HCT116 (cell line): ENCODE results near the gene PRPS1. TPM values are rescaled to one million over a fixed set of nuclear protein-coding genes. Genes with fewer than 3 reads are reported as not detected.

ENCODE experiments used
- ATAC-seq: fragments of 200-7000 bp; cut with Tn5 transposase; 2 replicates; pipeline ENCODE4 v1.9.1; 2020; ENCODE audit warnings: mild to moderate bottlenecking, moderate library complexity
- BruUV-seq: library from RNA; stranded (reverse); fragments of 400-500 nt; replicated peaks from 2 replicates; lab custom pipeline; 2021; lab: Mats Ljungman, UMichigan
- CTCF ChIA-PET: fragments of 300-600 bp; sonication (Branson Sonifier 250); formaldehyde crosslinking; loops from one replicate; lab custom pipeline; 2021; ENCODE audit warnings: antibody characterized with exemption; lab: Charles Lee
- POLR2A ChIA-PET: fragments of 300-600, 350-600 bp; sonication (Branson Sonifier 250); formaldehyde crosslinking; loops from one replicate; lab custom pipeline; 2021; ENCODE audit warnings: antibody characterized with exemption; lab: Charles Lee
- RAD21 ChIA-PET, 2 experiments: fragments of 300-600 bp; sonication (Branson Sonifier 250); formaldehyde crosslinking; loops; one replicate each; lab custom pipeline; 2023; ENCODE audit warnings: low total read pairs in 2 of 2; ENCODE audit not compliant: uncharacterized antibody in 2 of 2, unreplicated experiment in 2 of 2, low non-redundant PET in 1 of 2; lab: Charles Lee
- DNase-seq: peaks from one replicate; pipeline ENCODE4 v3.0.0-alpha.2; 2010; ENCODE audit warnings: low read depth, low spot score
- H2AFZ ChIP-seq: fragments of 200-600 bp; shearing (Covaris generic), sonication (generic); 2 replicates; pipeline ENCODE4 v1.6.1; 2017; ENCODE audit warnings: low read depth, mixed run types, mixed read lengths, antibody characterized with exemption, low read length; ENCODE audit not compliant: poor library complexity, severe bottlenecking
- H3K27ac ChIP-seq: 2 replicates; pipeline ENCODE4 v1.5.1; 2012; ENCODE audit warnings: low read depth, low read length
- H3K27me3 ChIP-seq: fragments of 200-600 bp; sonication (generic); 2 replicates; pipeline ENCODE4 v1.6.1; 2016; ENCODE audit warnings: mixed run types, low read length, mixed read lengths; ENCODE audit not compliant: insufficient read depth
- H3K36me3 ChIP-seq, 2 experiments: fragments of 200-500 bp in 1 of 2; fragments of 200-600 bp in 1 of 2; sonication (Bioruptor generic) in 1 of 2; sonication (generic) in 1 of 2; 2 replicates each; pipeline versions ENCODE4 v1.5.1 to v1.6.1; 2014 to 2016; ENCODE audit warnings: low read length in 2 of 2, inconsistent platforms in 1 of 2, mixed read lengths in 1 of 2, mixed run types in 1 of 2; ENCODE audit not compliant: insufficient read depth in 2 of 2, control insufficient read depth in 1 of 2
- H3K4me1 ChIP-seq, 2 experiments: fragments of 200-600 bp in 1 of 2; sonication (generic) in 1 of 2; 2 replicates each; pipeline versions ENCODE4 v1.5.1 to v1.6.1; 2012 to 2017; ENCODE audit warnings: low read length in 2 of 2, inconsistent platforms in 1 of 2, mild to moderate bottlenecking in 1 of 2, mixed read lengths in 1 of 2, mixed run types in 1 of 2, moderate library complexity in 1 of 2; ENCODE audit not compliant: insufficient read depth in 2 of 2, control insufficient read depth in 1 of 2
- H3K4me2 ChIP-seq: fragments of 200-600 bp; sonication (generic); 2 replicates; pipeline ENCODE4 v1.6.1; 2017; ENCODE audit warnings: mixed run types, low read length, mixed read lengths
- H3K4me3 ChIP-seq, 2 experiments: fragments of 200-600 bp in 1 of 2; sonication (generic) in 1 of 2; replicated peaks in 1 of 2; 2 replicates each; pipeline ENCODE4 v1.5.1; 2011 to 2016; ENCODE audit warnings: low read length in 2 of 2, control low read depth in 1 of 2, low read depth in 1 of 2, mild to moderate bottlenecking in 1 of 2, mixed read lengths in 1 of 2, mixed run types in 1 of 2
- H3K79me2 ChIP-seq: fragments of 200-600 bp; sonication (generic); 2 replicates; pipeline ENCODE4 v1.6.1; 2017; ENCODE audit warnings: mild to moderate bottlenecking, mixed run types, low read length, moderate library complexity, mixed read lengths; ENCODE audit not compliant: insufficient read depth
- H3K9ac ChIP-seq: fragments of 200-600 bp; sonication (generic); 2 replicates; pipeline ENCODE4 v1.6.1; 2016; ENCODE audit warnings: low read length, mixed read lengths
- H3K9me2 ChIP-seq: fragments of 200-600 bp; sonication (generic), shearing (Covaris generic); 2 replicates; pipeline ENCODE4 v1.6.1; 2017; ENCODE audit warnings: mixed run types, mild to moderate bottlenecking, moderate library complexity; ENCODE audit not compliant: insufficient read depth
- H3K9me3 ChIP-seq, 2 experiments: fragments of 200-500 bp in 1 of 2; fragments of 200-600 bp in 1 of 2; sonication (Bioruptor generic) in 1 of 2; sonication (generic) in 1 of 2; 2 replicates each; pipeline ENCODE4 v1.6.1; 2014 to 2017; ENCODE audit warnings: low read length in 2 of 2, mixed read lengths in 2 of 2, inconsistent platforms in 1 of 2, low read depth in 1 of 2, mild to moderate bottlenecking in 1 of 2, mixed run types in 1 of 2, moderate library complexity in 1 of 2; ENCODE audit not compliant: control insufficient read depth in 1 of 2, insufficient read depth in 1 of 2
- H4K20me1 ChIP-seq: fragments of 200-600 bp; sonication (generic), shearing (Covaris generic); 2 replicates; pipeline ENCODE4 v1.6.1; 2017; ENCODE audit warnings: mixed run types, mild to moderate bottlenecking, moderate library complexity; ENCODE audit not compliant: insufficient read depth
- CBX3 ChIP-seq: IDR thresholded peaks from 2 replicates; pipeline ENCODE4 v1.6.1; 2012; ENCODE audit warnings: low read depth
- EGR1 ChIP-seq: IDR thresholded peaks from 2 replicates; pipeline ENCODE4 v1.6.1; 2012; ENCODE audit warnings: low read depth
- ELF1 ChIP-seq: IDR thresholded peaks from 2 replicates; pipeline ENCODE4 v1.6.1; 2012; ENCODE audit warnings: low read depth, borderline replicate concordance
- EZH2 ChIP-seq: fragments of 200-600 bp; sonication (generic); IDR thresholded peaks from 2 replicates; pipeline ENCODE4 v1.6.1; 2017; ENCODE audit warnings: antibody characterized with exemption, mixed run types
- JUND ChIP-seq: IDR thresholded peaks from 2 replicates; pipeline ENCODE4 v1.6.1; 2012
- POLR2AphosphoS5 ChIP-seq: IDR thresholded peaks from 2 replicates; pipeline ENCODE4 v1.6.1; 2011; ENCODE audit warnings: mild to moderate bottlenecking, low read depth, low read length, moderate library complexity
- RAD21 ChIP-seq: IDR thresholded peaks from 2 replicates; pipeline ENCODE4 v1.6.1; 2012; ENCODE audit warnings: low read depth, mild to moderate bottlenecking
- TCF7L2 ChIP-seq: IDR thresholded peaks from 2 replicates; pipeline ENCODE4 v1.7.0; 2011; ENCODE audit warnings: borderline replicate concordance, inconsistent platforms; ENCODE audit not compliant: insufficient read depth, insufficient read length; ENCODE audit errors: extremely low read depth
- ZNF274 ChIP-seq: fragments of 200-500 bp; sonication (Bioruptor generic); IDR thresholded peaks from 2 replicates; pipeline ENCODE4 v1.6.1; 2014; ENCODE audit warnings: mild to moderate bottlenecking, low read depth, low read length, inconsistent platforms
- intact Hi-C: fragments of 100-400 bp; cut with micrococcal nuclease; formaldehyde crosslinking; loops from 2 replicates; pipeline ENCODE4 v1.10.0; 2022
- total RNA-seq: library from RNA; stranded (reverse); gene quantifications from one replicate; pipeline ENCODE4 v1.2.1, GENCODE V29; 2021; ENCODE audit not compliant: unreplicated experiment
- TF ChIP-seq, protein P1 (sequence below): IDR thresholded peaks from 2 replicates; pipeline ENCODE4 v1.6.1; 2012; ENCODE audit warnings: low read depth
- TF ChIP-seq, protein P2 (sequence below): IDR thresholded peaks from 2 replicates; pipeline ENCODE4 v1.6.1; 2011; ENCODE audit warnings: mild to moderate bottlenecking, low read length, moderate library complexity; ENCODE audit not compliant: insufficient replicate concordance; ENCODE audit errors: extremely low read depth
- TF ChIP-seq, protein P3 (sequence below): IDR thresholded peaks from 2 replicates; pipeline ENCODE4 v1.6.1; 2012
- TF ChIP-seq, protein P4 (sequence below), 3 experiments: fragments of 200-600 bp in 1 of 3; sonication (generic) in 1 of 3; IDR thresholded peaks in 2 of 3; conservative IDR thresholded peaks in 1 of 3; 2 replicates each; pipeline ENCODE4 v1.5.1; 2012 to 2017; ENCODE audit warnings: low read depth in 2 of 3, low read length in 2 of 3, antibody characterized with exemption in 1 of 3, borderline replicate concordance in 1 of 3, control low read depth in 1 of 3, mild to moderate bottlenecking in 1 of 3, mixed read lengths in 1 of 3, mixed run types in 1 of 3, moderate library complexity in 1 of 3; ENCODE audit not compliant: insufficient read depth in 1 of 3

Gene PRPS1
- total RNA-seq, 1 experiment from 2014 or later, result 62.6 TPM

DNA sequence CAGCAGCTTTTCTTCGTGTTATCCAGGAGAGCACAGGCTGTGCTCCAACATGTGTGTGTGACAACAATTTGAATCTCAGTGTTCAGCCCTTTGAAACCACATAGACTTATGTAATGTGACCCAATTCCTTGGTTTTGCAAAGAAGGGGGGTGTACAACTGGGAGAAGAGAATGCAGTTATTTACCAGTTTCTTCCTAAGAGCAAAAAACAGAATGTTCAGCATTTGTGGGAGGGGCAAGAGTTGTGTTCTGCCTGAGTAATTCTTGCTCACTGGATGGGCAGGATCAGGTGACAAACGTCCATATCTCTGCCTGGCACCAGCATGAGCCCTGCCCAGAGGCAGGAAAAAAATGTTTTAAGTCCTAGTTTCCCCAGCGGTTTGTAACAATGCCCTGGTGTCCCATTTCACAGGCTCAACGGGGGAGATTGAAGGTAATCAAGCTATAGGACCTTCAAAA, 72.0 kb downstream of the PRPS1 start:
- Histone ChIP-seq H3K9me2 (no peaks in the 10 kb centered on the region), H3K27ac (no peak overlapping the region), H4K20me1 (no peaks in the 10 kb centered on the region), H3K4me3 (no peak overlapping the region), H3K4me2 (no peak overlapping the region), H3K36me3 (no peaks in the 10 kb centered on the region), H3K4me1 (peaks cover 3 to 8% of the 10 kb centered on the region in 2 experiments; a peak in 2 of 4 replicates), H3K9me3 (no peaks in the 10 kb centered on the region), H3K79me2 (no peaks in the 10 kb centered on the region), H3K9ac (no peak overlapping the region), H3K27me3 (no peaks in the 10 kb centered on the region), H2AFZ (no peak overlapping the region)
- intact Hi-C loops, result no loop called here
- TF ChIP-seq JUND, result no peak
- TF ChIP-seq, protein P1, sequence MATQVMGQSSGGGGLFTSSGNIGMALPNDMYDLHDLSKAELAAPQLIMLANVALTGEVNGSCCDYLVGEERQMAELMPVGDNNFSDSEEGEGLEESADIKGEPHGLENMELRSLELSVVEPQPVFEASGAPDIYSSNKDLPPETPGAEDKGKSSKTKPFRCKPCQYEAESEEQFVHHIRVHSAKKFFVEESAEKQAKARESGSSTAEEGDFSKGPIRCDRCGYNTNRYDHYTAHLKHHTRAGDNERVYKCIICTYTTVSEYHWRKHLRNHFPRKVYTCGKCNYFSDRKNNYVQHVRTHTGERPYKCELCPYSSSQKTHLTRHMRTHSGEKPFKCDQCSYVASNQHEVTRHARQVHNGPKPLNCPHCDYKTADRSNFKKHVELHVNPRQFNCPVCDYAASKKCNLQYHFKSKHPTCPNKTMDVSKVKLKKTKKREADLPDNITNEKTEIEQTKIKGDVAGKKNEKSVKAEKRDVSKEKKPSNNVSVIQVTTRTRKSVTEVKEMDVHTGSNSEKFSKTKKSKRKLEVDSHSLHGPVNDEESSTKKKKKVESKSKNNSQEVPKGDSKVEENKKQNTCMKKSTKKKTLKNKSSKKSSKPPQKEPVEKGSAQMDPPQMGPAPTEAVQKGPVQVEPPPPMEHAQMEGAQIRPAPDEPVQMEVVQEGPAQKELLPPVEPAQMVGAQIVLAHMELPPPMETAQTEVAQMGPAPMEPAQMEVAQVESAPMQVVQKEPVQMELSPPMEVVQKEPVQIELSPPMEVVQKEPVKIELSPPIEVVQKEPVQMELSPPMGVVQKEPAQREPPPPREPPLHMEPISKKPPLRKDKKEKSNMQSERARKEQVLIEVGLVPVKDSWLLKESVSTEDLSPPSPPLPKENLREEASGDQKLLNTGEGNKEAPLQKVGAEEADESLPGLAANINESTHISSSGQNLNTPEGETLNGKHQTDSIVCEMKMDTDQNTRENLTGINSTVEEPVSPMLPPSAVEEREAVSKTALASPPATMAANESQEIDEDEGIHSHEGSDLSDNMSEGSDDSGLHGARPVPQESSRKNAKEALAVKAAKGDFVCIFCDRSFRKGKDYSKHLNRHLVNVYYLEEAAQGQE, result no peak
- no peak for TF ChIP-seq CBX3
- TF ChIP-seq POLR2AphosphoS5, result no peak
- no peak for TF ChIP-seq RAD21
- TF ChIP-seq EZH2, result no peak
- no peak for TF ChIP-seq EGR1
- no peak for TF ChIP-seq ELF1
- TF ChIP-seq, protein P2, sequence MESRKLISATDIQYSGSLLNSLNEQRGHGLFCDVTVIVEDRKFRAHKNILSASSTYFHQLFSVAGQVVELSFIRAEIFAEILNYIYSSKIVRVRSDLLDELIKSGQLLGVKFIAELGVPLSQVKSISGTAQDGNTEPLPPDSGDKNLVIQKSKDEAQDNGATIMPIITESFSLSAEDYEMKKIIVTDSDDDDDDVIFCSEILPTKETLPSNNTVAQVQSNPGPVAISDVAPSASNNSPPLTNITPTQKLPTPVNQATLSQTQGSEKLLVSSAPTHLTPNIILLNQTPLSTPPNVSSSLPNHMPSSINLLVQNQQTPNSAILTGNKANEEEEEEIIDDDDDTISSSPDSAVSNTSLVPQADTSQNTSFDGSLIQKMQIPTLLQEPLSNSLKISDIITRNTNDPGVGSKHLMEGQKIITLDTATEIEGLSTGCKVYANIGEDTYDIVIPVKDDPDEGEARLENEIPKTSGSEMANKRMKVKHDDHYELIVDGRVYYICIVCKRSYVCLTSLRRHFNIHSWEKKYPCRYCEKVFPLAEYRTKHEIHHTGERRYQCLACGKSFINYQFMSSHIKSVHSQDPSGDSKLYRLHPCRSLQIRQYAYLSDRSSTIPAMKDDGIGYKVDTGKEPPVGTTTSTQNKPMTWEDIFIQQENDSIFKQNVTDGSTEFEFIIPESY, result no peak
- TF ChIP-seq, protein P3, sequence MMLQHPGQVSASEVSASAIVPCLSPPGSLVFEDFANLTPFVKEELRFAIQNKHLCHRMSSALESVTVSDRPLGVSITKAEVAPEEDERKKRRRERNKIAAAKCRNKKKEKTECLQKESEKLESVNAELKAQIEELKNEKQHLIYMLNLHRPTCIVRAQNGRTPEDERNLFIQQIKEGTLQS, result no peak
- TF ChIP-seq ZNF274, result no peak
- TF ChIP-seq TCF7L2, result no peak
- TF ChIP-seq, protein P4, sequence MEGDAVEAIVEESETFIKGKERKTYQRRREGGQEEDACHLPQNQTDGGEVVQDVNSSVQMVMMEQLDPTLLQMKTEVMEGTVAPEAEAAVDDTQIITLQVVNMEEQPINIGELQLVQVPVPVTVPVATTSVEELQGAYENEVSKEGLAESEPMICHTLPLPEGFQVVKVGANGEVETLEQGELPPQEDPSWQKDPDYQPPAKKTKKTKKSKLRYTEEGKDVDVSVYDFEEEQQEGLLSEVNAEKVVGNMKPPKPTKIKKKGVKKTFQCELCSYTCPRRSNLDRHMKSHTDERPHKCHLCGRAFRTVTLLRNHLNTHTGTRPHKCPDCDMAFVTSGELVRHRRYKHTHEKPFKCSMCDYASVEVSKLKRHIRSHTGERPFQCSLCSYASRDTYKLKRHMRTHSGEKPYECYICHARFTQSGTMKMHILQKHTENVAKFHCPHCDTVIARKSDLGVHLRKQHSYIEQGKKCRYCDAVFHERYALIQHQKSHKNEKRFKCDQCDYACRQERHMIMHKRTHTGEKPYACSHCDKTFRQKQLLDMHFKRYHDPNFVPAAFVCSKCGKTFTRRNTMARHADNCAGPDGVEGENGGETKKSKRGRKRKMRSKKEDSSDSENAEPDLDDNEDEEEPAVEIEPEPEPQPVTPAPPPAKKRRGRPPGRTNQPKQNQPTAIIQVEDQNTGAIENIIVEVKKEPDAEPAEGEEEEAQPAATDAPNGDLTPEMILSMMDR (IDR thresholded peaks at IDR 0.05 in 2 of 3, conservative IDR thresholded peaks at IDR 0.05 in 1 of 3; ENCODE audit: borderline replicate concordance in 1 of 3, insufficient read depth in 1 of 3, low read depth in 2 of 3, low read length in 2 of 3), result no peak
- RAD21 ChIA-PET, result no interaction called here
- BruUV-seq, result no TSS peak
- POLR2A ChIA-PET, result no interaction called here
- ATAC-seq (peak; percentile 59; the same call in 1 of the 2 replicates), DNase-seq (no peak)
- CTCF ChIA-PET, result no interaction called here
